Right renal pelvis (tissue), 4 donors: ENCODE data around the gene SIRT2. TPM values are rescaled to one million over a fixed set of nuclear protein-coding genes. Genes with fewer than 3 reads are reported as not detected.

Experiments
- DNase-seq, 4 donors: peaks; one replicate each; pipeline ENCODE4 v3.0.0-alpha.2; 2013; ENCODE audit warnings: low read depth in 4 of 4, low spot score in 3 of 4, missing footprints in 1 of 4
- polyA plus RNA-seq, 4 donors: library from polyadenylated mRNA; unstranded; fragments of 120-200 nt; gene quantifications; one replicate each; pipeline ENCODE4 v1.2.1, GENCODE V29; 2013; ENCODE audit not compliant: insufficient read length in 4 of 4

Gene SIRT2
- polyA plus RNA-seq, 4 donors = 42.0 to 46.0 (median 43.1) TPM

DNA sequence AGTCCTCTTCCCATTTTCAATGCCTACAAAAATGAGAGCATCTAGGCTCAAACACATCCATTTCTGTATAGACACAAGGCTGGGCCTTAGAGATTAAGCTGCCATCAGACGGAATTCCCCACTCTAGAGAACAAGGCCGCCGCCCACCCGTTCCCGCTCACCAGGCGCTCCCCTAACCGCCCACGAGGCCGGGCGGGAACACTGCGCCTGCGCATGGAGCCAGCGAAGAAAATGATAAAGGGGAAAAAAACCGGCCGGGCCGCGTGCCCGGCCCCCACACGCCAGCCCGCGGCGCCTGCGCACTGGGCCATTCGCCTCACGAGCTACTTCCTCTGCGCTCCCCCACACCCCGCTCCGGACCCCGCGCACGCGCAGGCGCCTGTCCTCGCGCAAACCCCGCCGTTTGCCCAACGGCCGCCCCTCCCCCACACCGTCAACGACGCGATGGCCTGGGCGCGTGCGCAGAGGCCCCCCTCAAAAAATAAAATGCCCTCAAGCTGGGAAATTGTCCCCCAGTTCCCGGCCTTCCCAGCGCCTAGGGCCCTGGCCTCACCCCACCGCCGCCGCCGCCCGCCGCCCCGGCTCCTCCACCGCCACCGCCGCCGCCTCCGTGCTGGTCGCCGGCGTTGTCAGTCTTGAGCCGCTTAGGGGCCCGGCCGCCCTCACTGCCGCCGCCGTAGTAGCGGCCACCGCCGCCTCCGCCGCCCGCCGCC is 50.1 kb downstream of the SIRT2 start:
- peak; percentile 92 to 94 (median 93) for DNase-seq

DNA sequence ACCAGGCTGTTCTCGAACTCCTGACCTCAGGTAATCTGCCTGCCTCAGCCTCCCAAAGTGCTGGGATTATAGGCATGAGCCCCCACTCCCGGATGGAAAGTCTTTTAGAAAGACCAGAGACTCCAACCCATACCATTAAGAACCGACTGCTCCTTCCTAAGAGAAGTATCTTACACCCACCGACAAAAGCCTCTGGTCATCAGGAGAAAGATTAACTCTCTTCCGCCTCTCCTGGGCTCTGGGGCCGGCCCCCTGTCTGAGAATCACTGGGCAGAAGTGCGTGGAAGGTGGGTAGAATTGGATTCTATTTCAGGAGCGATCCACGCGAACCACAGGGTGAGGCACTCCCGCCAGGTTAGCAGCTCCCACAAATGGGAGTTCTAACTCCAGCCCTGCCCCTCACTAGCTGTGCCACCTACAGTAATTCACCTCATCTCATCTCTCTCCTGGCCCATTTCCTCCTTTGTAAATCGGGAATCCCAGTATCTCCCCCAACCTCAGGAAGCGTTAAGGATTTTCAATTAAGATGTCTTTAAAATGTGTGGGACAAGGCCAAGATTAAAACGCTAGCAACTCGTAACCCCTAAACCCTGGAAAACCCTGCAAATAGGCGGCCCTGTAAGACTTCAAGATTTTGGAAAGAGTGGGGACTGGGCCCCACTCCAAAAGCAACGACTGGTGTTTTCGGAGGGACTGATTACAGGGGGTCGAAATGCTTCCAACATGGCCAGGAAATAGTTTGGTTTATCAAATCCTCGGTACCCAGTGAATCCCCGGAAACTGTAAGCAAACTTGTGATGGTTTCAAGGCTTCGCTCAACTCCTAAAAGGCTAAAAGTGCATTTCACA is 50.9 kb downstream of the SIRT2 start:
- DNase-seq = no peak

- DNase-seq = no peak
Measured at GRCh38 chr19:38846097-38846496, 53.3 kb downstream of the SIRT2 start.

GRCh38 chr19:38845374-38846024 is 53.9 kb downstream of the SIRT2 start:
- DNase-seq = no peak

- no peak for DNase-seq
Measured at GRCh38 chr19:38844093-38844686, 55.2 kb downstream of the SIRT2 start.

- no peak for DNase-seq
Measured at GRCh38 chr19:38843175-38843758, 56.2 kb downstream of the SIRT2 start.

DNA sequence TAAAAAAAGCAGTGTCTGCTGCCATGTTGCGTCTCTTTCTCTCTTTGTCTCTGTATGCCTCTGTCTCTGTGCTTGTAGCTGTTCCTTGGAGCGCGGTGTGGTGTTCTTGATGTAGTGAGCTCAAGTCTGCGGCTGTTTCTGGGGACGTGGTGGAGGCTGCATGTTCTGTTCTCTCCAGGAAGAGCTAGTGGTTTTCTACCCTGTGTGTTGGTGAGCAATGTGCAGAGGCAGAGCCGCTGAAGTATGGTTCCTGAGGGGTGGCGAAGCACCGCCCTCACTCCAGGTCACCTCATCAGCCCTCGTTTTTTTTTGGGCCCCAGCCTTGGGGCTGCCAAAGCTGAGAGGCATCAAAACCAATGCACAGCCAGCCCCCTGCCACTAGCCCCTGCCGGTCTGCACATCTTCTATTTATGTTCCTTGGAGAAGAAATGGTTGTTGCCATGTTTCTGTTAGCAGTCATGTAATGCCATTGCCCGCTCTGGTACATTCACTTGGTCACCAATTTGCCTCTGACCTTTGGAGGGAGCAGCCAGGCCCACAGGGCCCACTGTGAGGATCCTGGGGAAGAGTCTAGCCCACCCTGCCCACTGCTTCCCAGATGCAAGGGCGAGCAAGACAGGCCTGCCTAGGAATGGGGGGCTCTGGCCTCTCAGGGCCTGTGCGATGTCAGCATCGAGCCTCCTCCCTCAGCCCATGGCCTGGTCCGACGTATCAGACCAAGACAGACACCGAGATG is 56.8 kb downstream of the SIRT2 start:
- no peak for DNase-seq

- DNase-seq = no peak
Measured at GRCh38 chr19:38841787-38842438, 57.5 kb downstream of the SIRT2 start.

DNA sequence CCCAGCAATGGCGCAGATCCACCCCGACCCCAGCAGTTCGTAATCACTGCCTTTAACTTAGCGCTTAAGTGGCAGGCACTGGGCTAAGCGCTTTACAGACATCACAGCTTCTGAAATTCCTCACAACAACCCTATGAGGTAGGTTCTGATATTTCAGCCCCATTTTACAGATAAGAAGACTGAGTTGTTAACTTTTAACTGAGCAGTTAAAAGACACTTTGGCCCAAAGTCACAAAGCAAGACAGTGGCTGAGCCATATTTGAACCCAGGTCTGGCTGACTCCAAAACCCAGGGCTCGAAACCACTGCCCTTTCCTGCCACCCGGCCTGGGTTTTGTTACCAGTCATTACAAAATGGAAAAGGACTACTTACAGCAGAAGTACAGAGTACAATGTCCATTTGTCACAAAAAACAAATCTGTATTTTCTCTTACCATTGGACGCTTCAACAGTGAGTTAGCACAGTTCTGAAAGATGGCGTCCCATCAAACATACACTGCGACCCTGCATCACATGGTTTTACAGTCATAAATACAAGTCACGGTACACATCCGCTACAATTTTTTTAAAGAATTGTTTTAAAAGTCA is 58.1 kb downstream of the SIRT2 start:
- DNase-seq = no peak

DNA sequence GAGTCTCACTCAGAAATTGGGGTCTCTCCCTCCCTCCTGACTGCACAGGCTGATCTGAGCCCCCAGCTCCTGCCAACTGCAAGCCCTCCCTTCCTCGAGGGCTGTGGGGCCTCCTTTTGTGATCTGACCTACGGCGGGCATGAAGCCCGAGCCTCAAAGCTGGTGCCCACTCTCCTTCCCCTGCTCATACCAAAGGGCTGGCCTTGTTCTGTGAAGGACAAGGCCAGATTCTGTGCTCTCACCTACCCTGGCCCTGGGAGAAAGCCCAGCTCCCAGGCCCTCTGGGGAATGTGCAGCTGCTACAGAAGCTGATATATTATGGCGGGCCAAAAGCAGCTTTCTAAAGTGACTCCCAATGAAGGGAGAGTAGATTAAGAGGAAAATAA is 58.8 kb downstream of the SIRT2 start:
- no peak for DNase-seq

- DNase-seq = no peak
Measured at GRCh38 chr19:38839816-38840582, 59.4 kb downstream of the SIRT2 start.

GRCh38 chr19:38838986-38839761 is 60.2 kb downstream of the SIRT2 start:
- DNase-seq = no peak

DNA sequence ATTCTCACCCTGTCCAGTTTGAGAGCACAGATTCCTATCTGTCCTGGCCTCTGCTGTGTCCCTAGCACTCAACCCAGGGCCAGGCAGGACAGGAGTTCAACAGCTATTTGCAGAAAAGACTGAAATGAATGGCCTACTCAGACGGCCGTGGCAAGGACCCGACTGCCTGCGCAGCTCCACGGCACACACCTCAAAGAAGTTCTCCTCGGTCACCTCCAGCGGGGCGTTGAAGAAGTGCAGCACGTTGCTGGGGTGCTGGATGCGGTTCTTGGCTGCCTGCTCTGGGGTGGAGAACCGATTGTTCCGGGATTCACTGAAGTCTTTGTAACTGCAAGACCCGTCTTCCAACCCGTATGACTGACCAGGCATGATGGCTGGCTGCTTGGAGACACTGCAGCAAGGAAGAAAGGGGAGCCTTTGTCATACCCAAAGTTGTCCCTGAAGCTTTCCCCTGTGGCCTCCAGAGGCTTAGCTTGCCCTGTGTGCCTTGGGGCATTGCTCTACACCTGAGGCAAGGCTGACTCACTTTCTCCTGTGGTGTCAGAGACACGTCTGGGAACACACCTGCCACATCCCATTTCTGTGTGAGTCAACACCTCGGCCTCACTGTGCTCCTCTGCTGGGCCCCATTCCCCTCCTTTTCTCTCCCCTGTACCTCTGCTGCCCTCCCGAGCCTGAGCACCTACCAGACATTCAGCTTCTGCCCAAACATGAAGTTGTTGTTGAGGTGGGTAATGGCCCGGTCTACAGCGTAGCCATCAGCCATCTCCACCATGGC is 61.0 kb downstream of the SIRT2 start:
- DNase-seq = no peak

DNA sequence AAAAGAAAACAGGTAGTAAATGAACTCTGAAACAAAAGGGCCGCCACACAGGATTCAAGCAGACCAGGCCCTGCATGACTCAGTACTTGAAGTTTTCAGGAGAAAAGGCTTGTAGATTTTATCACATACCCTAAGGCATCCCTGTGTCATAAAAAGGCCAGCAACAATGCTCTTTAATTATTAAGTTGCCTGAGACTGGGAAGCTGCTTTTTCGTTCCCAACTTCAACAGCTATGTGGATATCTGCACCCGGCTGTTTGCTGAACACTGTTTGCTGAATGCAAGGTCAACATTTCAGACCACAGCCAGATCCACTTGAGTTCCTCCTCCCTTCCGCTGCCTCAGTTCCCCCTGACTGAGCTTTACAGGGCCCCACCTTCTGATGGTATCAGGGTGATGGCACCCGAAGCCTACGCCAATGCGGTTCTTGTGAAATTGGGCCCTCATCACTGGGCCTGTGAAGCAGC is 61.7 kb downstream of the SIRT2 start:
- DNase-seq = no peak

DNA sequence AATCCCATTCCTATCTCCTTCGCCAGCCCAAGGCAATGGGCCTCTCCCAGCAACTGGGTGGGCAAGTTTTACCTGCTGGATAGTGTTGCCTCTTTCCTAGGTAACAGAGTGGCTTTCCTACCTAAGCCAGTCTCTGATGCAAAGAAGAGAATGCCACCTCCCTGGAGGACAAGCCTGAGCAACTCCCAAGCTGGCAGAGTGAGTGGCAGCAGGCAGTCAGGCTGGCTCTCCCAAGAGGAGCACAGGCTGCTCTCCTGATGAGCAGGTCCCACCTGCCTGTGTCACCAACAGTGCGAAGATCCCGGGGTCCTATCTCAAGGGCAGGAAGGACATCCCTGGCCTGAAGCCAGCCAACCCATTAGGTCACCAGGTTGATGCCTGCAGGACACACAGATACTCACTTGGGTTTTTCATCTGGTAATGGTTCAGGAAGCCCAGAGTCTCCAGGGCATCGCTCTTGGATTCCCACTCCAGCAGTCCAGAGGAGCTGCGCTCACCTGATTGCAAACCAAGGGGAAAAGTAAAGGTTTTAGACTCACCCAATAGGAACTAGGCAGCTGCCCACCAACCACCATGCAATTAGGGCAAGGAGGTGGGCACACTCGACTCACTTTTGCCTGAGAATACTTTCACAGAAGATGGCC is 62.3 kb downstream of the SIRT2 start:
- no peak for DNase-seq
